ENCODE measurements around the gene GALR1. TPM values are rescaled to one million over a fixed set of nuclear protein-coding genes. Genes with fewer than 3 reads are reported as not detected.

GALR1 gene
- total and polyA plus RNA-seq, 10 donors, result not detected

- no peak overlapping the region for H3K4me3 ChIP-seq
- WGBS, 5 donors, result 91 to 97% (median 95%) methylated on average over 4 of the region's 4 CpGs
- DNase-seq, result no peak
- H3K27me3 ChIP-seq (replicated peaks in 1 of 7), result no peaks in the 10 kb centered on the region
- intact Hi-C loops (cut with DNase I; ENCODE audit: low total_unique reads), result no loop called here
- TF ChIP-seq POLR2A (IDR thresholded peaks at IDR 0.05) (no peak), POLR2AphosphoS5 (IDR thresholded peaks at IDR 0.05) (no peak), CTCF (IDR thresholded peaks at IDR 0.05 in 8 of 11, conservative IDR thresholded peaks at IDR 0.05 in 3 of 11) (no peak)
- no peaks in the 10 kb centered on the region for H3K9me3 ChIP-seq
- H3K36me3 ChIP-seq, result no peaks in the 10 kb centered on the region
- no peaks in the 10 kb centered on the region for H3K4me1 ChIP-seq
- no peak overlapping the region for H3K27ac ChIP-seq
Observed at GRCh38 chr18:77305676-77306075, 56.0 kb downstream of the GALR1 start.

- H3K9me3 ChIP-seq, result no peaks in the 10 kb centered on the region
- intact Hi-C loops (cut with DNase I; ENCODE audit: low total_unique reads), result no loop called here
- no peak for DNase-seq
- no peaks in the 10 kb centered on the region for H3K36me3 ChIP-seq
- TF ChIP-seq POLR2A (IDR thresholded peaks at IDR 0.05) (no peak), POLR2AphosphoS5 (IDR thresholded peaks at IDR 0.05) (no peak), CTCF (IDR thresholded peaks at IDR 0.05 in 8 of 11, conservative IDR thresholded peaks at IDR 0.05 in 3 of 11) (no peak)
- H3K27ac ChIP-seq, result no peak overlapping the region
- H3K27me3 ChIP-seq (replicated peaks in 1 of 7), result no peaks in the 10 kb centered on the region
- WGBS, 5 donors, result 77 to 81% (median 78%) methylated on average over 6 of the region's 6 CpGs
- H3K4me3 ChIP-seq, result no peak overlapping the region
- H3K4me1 ChIP-seq, result no peaks in the 10 kb centered on the region
Observed at GRCh38 chr18:77308216-77308615, 58.6 kb downstream of the GALR1 start.

GRCh38 chr18:77314511-77314910 lies 64.9 kb downstream of the GALR1 start:
- no peak overlapping the region for H3K27ac ChIP-seq
- DNase-seq, result no peak
- 85 to 92% (median 88%) methylated on average over 6 of the region's 6 CpGs for WGBS, 5 donors
- H3K36me3 ChIP-seq, result no peaks in the 10 kb centered on the region
- H3K27me3 ChIP-seq (replicated peaks in 1 of 7), result peaks cover 0 to 15% (median 0%) of the 10 kb centered on the region in 7 donors
- intact Hi-C loops (cut with DNase I; ENCODE audit: low total_unique reads), result no loop called here
- TF ChIP-seq CTCF (IDR thresholded peaks at IDR 0.05 in 8 of 11, conservative IDR thresholded peaks at IDR 0.05 in 3 of 11) (no peak), POLR2AphosphoS5 (IDR thresholded peaks at IDR 0.05) (no peak), POLR2A (IDR thresholded peaks at IDR 0.05) (no peak)
- no peaks in the 10 kb centered on the region for H3K9me3 ChIP-seq
- H3K4me3 ChIP-seq, result no peak overlapping the region
- H3K4me1 ChIP-seq, result no peaks in the 10 kb centered on the region

GRCh38 chr18:77314952-77315351 lies 65.3 kb downstream of the GALR1 start:
- TF ChIP-seq POLR2AphosphoS5 (IDR thresholded peaks at IDR 0.05), result no peak
- TF ChIP-seq POLR2A (IDR thresholded peaks at IDR 0.05), result no peak
- TF ChIP-seq CTCF (IDR thresholded peaks at IDR 0.05 in 8 of 11, conservative IDR thresholded peaks at IDR 0.05 in 3 of 11), result no peak
- 88 to 92% (median 91%) methylated on average over 10 of the region's 10 CpGs for WGBS, 5 donors
- no peak overlapping the region for H3K4me3 ChIP-seq
- intact Hi-C loops (cut with DNase I; ENCODE audit: low total_unique reads), result no loop called here
- no peak overlapping the region for H3K27ac ChIP-seq
- no peaks in the 10 kb centered on the region for H3K9me3 ChIP-seq
- H3K36me3 ChIP-seq, result no peaks in the 10 kb centered on the region
- peaks cover 0 to 19% (median 0%) of the 10 kb centered on the region in 7 donors for H3K27me3 ChIP-seq (replicated peaks in 1 of 7)
- DNase-seq, result no peak
- H3K4me1 ChIP-seq, result no peaks in the 10 kb centered on the region

Data from spleen (tissue), 11 donors.